Keratinocyte (primary cell): ENCODE measurements around the gene HTD2.

Experiments used
- CTCF ChIP-seq, 3 experiments: IDR thresholded peaks in 1 of 3; conservative IDR thresholded peaks in 1 of 3; optimal IDR thresholded peaks in 1 of 3; 2 replicates in 2 of 3; 3 replicates in 1 of 3; pipeline versions ENCODE3 to v1.5.1; 2011; ENCODE audit warnings: low read length in 3 of 3, mild to moderate bottlenecking in 3 of 3, moderate library complexity in 2 of 3, control low read depth in 1 of 3, inconsistent platforms in 1 of 3; ENCODE audit not compliant: insufficient read depth in 2 of 3; ENCODE audit errors: extremely low read depth in 1 of 3
- EZH2 ChIP-seq: IDR thresholded peaks from one replicate; pipeline ENCODE4 v1.6.1; 2012; ENCODE audit warnings: inconsistent platforms, mild to moderate bottlenecking, low read length, moderate library complexity

DNA sequence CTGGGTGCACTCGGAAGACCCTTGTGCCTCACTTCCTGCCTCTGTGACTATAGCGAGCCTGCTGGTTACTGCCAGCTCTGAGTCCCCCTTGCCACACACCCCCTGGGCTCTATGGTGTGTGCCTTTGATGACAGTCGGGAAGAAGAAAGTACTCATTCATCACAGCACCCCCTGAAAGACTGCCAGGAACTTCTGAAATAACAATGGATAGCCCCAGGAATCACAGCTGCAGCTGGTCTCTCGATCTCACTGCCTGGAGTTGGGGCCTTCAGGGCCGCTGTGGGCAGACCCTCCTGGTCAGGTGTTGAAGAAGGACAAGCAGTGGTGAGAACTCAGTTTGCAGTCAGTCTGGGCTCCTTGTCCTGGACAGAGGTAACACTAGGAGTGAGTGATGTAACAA is 10.1 kb upstream of the HTD2 start:
- TF ChIP-seq EZH2 = no peak
- TF ChIP-seq CTCF (optimal IDR thresholded peaks at IDR 0.05 in 1 of 3, IDR thresholded peaks at IDR 0.05 in 1 of 3, conservative IDR thresholded peaks at IDR 0.05 in 1 of 3; ENCODE audit: extremely low read depth in 1 of 3, insufficient read depth in 2 of 3, low read length in 3 of 3) = no peak
